UCSD-AML1 (cell line): ENCODE results near the gene CC2D1A.
A peak's percentile ranks its signal among the peaks of the same experiment; 100 is the strongest.

Source experiments
- DNase-seq: peaks from one replicate; lab custom pipeline; 2025; ENCODE audit not compliant: unreplicated experiment; lab: John Stamatoyannopoulos, UW

Gene CC2D1A

DNA sequence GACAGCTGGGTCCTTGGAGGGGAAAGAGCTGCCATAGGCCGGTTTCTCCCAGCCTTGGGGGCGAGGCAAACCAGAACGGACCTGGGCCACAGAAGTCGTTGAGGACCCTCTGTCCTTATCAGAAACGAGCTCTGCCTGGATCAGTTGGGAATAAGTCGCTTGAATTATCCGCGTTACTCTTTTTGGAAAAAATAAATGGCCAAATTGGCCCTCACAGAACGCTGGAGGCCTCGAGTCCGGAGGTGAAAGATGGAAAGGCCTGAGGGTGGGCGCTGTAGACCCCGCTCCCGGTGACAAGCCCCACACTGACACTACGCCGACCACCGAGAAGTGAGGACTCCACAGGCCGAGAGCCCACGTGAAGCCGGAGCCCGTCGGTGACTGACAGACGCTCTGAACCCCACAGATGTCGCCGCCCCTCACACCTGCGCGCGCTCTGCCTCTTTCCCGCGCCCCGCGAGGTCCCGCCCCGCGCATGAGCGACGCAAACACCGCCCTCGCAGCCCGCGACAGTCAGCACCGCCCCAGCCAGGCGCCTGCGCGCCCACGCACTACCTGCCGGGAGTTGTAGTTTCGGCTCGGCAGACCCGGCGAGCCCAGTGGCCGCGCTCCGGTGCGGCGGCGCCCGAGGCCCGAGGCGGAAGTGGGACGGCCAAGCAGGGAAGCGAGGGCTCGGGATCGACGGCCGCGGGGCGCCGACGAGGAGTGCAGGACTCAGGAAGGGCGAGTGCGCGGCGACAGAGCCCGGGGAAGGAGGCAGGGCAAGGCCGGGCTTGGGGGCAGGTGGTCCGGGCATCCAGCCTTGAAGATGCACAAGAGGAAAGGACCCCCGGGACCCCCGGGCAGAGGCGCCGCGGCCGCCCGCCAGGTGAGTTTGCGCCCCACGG is at the start of gene CC2D1A, which contains the start of gene BRME1:
CC2D1A (plus strand) TSS at position 568 of the 887 bp plus-strand sequence; CDS start at position 809, 241 bp downstream.
BRME1 (minus strand) TSS at position 484 of the 887 bp plus-strand sequence. CDS start 1,225 bp downstream, outside the sequence.
- peak; percentile 89 for DNase-seq

DNA sequence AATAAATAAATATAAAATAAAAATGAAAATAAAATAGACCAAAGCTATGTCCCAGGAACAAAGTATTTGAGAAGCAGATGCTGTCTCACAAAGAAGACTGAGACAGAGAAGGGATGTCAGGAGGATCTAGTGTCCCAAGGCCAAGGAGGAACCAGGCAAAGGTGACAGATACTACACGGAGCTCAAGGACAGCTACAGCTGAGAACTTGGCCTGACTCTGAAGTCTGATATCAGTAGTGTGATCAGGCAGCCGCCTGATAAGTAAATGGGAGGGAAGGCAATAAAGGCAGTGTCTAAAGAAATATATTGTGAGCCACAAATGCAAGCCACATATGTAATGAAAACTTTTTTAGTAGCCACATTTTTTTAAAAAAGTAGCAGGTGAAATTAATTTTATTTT is 49.5 kb upstream of the CC2D1A start:
- DNase-seq, result no peak

DNA sequence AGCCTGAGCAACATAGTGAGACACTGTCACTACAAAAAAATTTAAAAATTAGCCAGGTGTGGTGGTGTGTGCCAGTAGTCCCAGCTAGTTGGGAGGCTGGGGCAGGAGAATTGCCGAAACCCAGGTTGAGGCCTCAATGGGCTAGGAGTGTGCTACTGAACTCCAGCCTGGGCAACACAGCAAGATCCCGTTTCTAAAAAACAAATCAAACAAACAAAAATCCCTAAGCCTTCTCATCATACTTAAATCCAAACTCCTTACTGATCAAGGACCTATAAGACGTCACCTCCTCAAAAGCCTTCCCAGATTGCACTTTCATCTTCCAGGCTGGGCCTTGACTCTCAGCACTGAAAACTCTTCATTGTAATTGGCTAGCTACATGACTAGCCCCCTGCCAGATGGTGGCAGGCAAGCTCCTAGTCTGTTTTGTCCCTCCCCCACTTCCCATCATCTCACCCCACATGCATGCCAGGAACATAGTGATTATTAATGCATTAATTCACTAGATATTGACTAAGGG is 46.6 kb upstream of the CC2D1A start:
- DNase-seq, result peak; percentile 31

GRCh38 chr19:13860679-13861391 is 45.2 kb upstream of the CC2D1A start:
- DNase-seq, result no peak

- DNase-seq, result peak; percentile 65
Measured at GRCh38 chr19:13861392-13861713, 44.6 kb upstream of the CC2D1A start.

DNA sequence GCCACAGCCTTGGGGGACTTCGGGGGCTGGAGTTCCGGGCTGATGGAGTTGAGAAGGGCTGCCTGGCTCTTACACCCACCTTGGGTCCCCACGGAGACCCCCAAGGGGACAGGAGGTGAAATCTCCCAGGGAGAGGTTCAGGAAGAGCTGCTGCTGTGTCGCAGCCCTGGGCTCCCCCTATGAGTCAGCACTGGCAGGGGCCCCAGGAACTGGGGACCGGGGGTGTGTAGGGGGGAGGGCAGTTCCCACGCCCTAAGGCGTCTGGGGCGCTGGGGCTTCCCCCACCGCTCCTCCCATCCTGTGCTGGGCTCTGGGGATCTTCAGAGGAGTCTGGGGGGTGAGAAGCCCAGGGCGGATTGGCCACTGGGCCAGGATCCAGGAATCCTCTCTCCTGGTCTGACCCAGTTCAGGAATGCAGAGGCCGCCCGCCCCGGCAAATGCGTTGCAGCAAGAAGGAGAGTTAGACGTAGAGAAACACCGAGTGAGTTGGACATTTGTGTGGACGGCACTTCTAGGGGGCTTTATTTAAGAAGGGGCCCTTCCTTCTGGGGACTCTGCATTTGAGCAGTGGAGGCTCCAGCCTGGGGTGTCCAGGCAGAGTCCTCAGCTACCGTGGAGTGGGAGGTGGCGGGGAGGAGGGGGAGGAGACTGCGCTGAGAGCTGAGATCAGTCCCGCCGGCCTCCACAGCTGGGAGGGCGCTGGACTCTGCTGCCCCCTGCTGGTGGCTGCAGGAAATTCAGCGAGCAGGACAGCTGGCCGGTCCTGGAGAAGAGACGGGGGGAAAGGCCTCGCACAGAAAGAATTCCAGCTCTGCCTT is 44.1 kb upstream of the CC2D1A start:
- peak; percentile 90 for DNase-seq

DNA sequence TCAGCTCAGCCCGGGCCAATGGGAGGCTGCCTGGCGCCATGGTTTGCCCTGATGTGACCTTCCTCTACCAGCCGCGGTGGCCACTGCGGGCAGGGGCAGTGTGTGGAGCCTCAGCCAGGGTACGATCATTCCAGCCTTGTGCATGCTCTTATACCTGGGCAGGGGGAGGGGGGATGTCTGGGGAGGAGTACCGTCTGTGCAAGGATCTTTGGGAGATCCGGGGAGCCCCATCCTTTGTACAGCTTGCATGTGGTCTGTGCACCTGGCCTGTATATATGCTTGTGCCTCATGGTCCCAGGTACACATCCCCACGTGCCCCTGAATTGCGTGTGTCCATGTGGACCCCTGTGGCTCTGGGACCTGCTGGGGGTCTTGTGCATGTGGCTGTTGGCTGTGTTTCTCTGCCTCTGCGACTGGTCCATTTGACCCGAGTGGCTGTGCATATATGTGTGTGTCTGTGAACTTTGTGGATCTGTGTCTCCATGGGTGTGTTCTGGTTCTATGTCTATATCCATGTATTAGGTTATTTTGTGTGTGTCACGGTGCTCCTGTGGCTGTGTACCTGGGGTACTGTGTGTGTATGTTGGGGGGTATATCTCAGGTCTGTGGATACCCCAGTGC is 41.8 kb upstream of the CC2D1A start:
- no peak for DNase-seq

DNA sequence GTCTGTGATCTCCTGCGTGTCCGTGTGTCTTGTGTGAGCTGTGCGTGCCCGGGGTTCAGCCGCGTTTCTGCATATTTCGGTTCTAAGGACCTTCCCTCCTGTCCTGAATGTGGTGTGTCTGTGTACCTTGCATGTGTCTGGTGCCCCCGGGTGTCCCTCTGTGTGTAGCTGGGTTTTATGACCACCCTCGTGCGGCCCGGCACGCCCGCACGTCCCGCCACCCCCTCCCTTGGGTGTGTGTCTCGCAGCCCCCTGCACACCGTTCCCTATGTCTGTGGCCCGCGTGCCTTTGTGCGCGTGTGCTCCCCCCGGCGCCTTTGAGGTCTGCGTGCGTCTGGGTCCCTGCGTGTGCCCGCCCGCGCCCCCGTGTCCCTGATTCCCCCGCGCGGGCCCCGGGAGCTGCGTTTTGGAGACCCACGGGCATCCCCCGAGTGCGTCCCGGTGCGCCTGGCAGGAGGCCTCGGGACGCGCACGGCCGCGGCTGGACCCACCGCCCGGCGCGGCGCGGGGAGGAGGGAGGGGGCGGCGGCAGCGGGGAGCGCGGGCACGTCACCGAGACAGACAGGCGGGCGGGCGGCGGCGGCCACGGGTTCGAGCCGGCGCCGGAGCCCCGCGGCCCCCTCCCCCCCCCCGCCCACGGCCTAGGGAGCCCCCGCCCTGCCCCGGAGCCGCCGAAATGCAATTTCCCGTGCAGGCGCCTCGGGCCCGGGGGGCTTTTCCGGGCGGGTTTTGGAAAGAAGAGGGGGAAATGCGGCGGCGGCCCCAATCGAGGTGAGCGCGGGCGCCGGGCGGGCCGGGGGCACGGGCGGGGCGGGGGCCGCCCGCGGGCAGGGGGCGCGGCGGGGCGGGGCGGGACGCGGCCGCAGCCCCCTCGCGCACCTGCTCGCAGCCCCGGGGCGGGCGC is 41.1 kb upstream of the CC2D1A start:
- DNase-seq, result no peak

DNA sequence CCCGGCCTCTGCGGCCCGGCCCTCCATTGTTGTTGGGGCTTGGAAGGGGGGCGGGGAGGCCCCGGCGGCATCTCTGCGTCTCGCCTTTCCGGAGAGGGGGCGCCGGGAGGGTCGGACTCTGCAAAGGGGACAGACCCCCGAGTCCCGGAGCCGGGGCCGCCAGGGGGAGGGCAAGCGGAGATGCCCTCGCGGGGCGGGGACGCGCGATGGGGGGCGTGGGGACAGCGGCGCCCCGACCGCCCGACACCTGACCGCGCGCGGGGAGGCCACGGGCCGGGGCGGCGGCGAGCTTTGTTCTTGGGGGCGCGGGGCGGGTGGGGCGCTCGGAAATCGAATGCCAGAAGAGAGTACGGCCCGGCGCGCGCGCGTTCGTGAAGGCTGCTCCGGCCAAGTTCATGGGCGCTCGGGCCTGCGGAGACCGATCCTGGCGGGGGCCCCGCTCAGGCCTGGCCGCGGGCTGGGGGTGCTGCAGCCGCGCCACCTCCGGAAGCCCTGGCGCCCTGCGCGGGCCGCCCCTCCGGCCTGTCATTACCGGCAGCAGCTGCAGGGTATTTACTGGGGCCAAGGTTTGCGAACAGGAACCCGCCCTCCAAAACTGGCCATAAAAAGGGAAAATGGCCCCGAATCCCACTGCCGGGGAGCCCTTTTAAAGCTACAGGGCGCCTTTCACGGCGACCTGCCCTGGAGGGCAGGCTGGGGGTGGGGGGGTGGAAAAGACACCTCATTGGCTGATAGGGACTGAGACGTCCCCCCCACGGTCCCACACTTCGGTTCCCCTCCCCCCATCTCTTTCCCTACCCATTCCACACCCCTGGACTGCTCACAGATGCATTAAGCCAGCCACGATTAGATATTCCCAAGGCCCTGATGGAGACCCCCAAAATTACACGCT is 40.2 kb upstream of the CC2D1A start:
- DNase-seq, result peak; percentile 51

DNA sequence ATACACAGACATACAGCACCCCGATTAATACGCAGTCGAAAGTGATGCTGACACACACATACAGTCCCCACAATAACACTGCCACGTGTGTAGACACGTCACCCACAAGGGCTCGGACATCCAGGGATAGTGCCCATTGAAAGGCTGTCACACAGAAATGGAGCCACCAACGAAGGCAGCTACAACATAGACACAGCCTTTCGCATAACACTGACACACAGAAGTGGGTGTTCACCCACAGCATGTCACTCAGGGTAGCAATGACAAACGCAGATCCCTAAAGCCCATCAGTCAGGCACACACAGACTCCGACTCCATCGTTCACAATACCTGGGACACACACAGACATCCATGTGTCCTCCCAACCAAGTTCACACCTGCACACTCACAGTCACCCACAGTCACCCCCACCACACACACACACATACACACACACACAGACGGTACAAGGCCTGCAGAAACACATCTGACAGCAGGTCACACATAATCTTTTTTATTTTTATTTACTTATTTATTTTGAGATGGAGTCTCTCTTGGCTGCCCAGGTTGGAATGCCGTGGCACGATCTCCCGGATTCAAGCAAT is 39.4 kb upstream of the CC2D1A start:
- DNase-seq, result no peak

DNA sequence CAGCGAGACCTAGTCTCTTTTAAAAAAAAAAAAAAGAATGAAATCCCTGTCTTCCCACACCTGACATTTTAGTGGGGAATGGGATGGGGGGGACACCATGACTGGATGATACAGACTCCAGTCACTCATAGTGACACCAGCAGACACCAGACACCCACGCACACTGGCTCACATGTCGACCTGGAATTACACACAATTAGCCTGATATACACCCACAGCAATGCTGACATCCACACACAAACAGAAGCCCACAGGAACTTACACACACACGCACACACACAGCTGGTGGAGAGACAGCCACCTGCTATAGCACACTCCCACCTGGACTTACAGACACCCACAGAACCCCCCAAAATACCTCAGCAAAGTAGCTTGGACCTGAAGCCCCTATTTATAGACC is 37.3 kb upstream of the CC2D1A start:
- no peak for DNase-seq

GRCh38 chr19:13869281-13869680 is 36.7 kb upstream of the CC2D1A start:
- no peak for DNase-seq

GRCh38 chr19:13870873-13871272 is 35.1 kb upstream of the CC2D1A start:
- no peak for DNase-seq

GRCh38 chr19:13872339-13872694 is 33.7 kb upstream of the CC2D1A start:
- DNase-seq, result no peak

- no peak for DNase-seq
Measured at GRCh38 chr19:13872695-13873389, 33.2 kb upstream of the CC2D1A start.

DNA sequence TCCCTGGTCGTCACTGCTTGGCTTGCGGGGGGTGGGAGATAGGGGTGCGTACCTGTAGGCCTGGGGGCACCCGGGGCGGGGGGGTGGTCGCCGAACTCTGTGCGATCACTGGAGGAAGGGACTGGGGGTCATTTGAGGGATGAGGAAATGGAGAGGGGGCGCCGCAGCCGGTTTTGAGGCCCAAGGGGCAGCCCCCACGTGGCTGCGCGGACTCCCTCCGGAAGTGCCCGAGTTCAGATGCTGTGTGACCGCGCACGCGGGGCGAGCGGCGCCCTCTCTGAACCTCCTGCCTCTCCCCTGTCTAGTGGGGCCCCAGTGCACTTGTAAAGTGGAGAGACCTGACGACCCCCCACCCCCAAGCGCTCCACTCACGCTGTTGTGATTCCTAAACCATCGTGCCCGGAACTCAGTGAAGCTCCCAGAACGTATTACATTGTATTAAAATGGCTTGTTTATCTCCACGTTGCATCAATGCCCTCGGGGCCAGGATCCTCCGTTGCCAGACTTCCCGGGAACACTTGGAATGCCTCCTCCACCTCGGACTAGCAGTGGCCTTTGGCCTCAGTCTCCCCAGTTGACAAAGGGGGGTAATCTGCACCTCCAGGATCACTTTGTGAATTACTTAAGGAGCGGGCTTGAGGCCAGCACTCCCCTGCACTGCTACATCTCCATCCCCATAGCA is 32.0 kb upstream of the CC2D1A start:
- DNase-seq, result no peak

GRCh38 chr19:13875824-13876223 is 30.2 kb upstream of the CC2D1A start:
- DNase-seq, result no peak
